Fibroblast of upper back skin (primary cell): ENCODE results near the gene TNIK.
"Not testable (repeated sequence)": the region's sequence is repeated elsewhere in the genome, so short reads cannot be mapped to it uniquely, and the experiment has no call there.

Source experiments
- DNase-seq: peaks from one replicate; pipeline ENCODE4 v3.0.0-alpha.2; 2013

Gene TNIK

GRCh38 chr3:171306631-171307030 lies 153.6 kb downstream of the TNIK start:
- DNase-seq, result peak; percentile 98

- not testable (repeated sequence) for DNase-seq
Observed at GRCh38 chr3:171305823-171306222, 154.4 kb downstream of the TNIK start.

GRCh38 chr3:171304498-171304897 lies 155.7 kb downstream of the TNIK start:
- DNase-seq, result not testable (repeated sequence)

- DNase-seq, result not testable (repeated sequence)
Observed at GRCh38 chr3:171304017-171304416, 156.2 kb downstream of the TNIK start.

- no peak for DNase-seq
Observed at GRCh38 chr3:171301998-171302397, 158.2 kb downstream of the TNIK start.

- no peak for DNase-seq
Observed at GRCh38 chr3:171301002-171301401, 159.2 kb downstream of the TNIK start.

GRCh38 chr3:171297951-171298350 lies 162.3 kb downstream of the TNIK start:
- DNase-seq, result no peak

- no peak for DNase-seq
Observed at GRCh38 chr3:171297207-171297606, 163.0 kb downstream of the TNIK start.

GRCh38 chr3:171295484-171296373 lies 164.5 kb downstream of the TNIK start:
- no peak for DNase-seq

GRCh38 chr3:171293142-171293782 lies 166.9 kb downstream of the TNIK start:
- DNase-seq, result no peak

- no peak for DNase-seq
Observed at GRCh38 chr3:171290680-171291079, 169.5 kb downstream of the TNIK start.

GRCh38 chr3:171289291-171289690 lies 170.9 kb downstream of the TNIK start:
- no peak for DNase-seq

- DNase-seq, result not testable (repeated sequence)
Observed at GRCh38 chr3:171287761-171288160, 172.4 kb downstream of the TNIK start.

- peak; percentile 43 for DNase-seq
Observed at GRCh38 chr3:171286580-171287249, 173.5 kb downstream of the TNIK start.

- no peak for DNase-seq
Observed at GRCh38 chr3:171285287-171285686, 174.9 kb downstream of the TNIK start.

- DNase-seq, result peak; percentile 96
Observed at GRCh38 chr3:171284308-171285075, 175.7 kb downstream of the TNIK start.

GRCh38 chr3:171283848-171284222 lies 176.4 kb downstream of the TNIK start:
- no peak for DNase-seq

GRCh38 chr3:171283183-171283847 lies 176.9 kb downstream of the TNIK start:
- DNase-seq, result no peak

- peak; percentile 90 for DNase-seq
Observed at GRCh38 chr3:171282041-171282440, 178.2 kb downstream of the TNIK start.

- DNase-seq, result no peak
Observed at GRCh38 chr3:171281256-171281992, 178.8 kb downstream of the TNIK start.

- no peak for DNase-seq
Observed at GRCh38 chr3:171279972-171280371, 180.2 kb downstream of the TNIK start.

GRCh38 chr3:171278299-171278590 lies 182.0 kb downstream of the TNIK start:
- DNase-seq, result no peak
